ENCODE data around the gene RBM15B. TPM values are rescaled to one million over a fixed set of nuclear protein-coding genes. Genes with fewer than 3 reads are reported as not detected.

Gene RBM15B
- total and polyA plus RNA-seq, 9 of the 15 experiments (the other 6 are each of a cell fraction or from before 2014, with no cell fraction given): 1.8 to 21.0 (median 10.5) TPM

- 17% methylated on average over 3 of the region's 8 CpGs for WGBS (ENCODE audit: insufficient coverage, low coverage, missing lambda C conversion rate)
- DNase-seq (ENCODE audit: extremely low read depth in 1 of 4, low spot score in 3 of 4): no peak
- intact Hi-C loops (cut with micrococcal nuclease): loop anchor here (10.0 kb wide), 2 partner anchors 705 to 765 kb away; partner anchors contain the start of genes CISH, DOCK3 and MAPKAPK3
- Histone ChIP-seq H3K9me1 (ENCODE audit: control insufficient read depth, insufficient read depth, low read length) (no peaks in the 10 kb centered on the region), H3K9ac (ENCODE audit: insufficient read depth in 1 of 2, low read depth in 2 of 2, low read length in 2 of 2) (no peak overlapping the region), H3K27me3 (ENCODE audit: control insufficient read depth in 2 of 2, insufficient read depth in 2 of 2, low read length in 2 of 2) (peaks cover 8 to 37% of the 10 kb centered on the region in 2 experiments), H3K36me3 (ENCODE audit: control insufficient read depth, insufficient read depth, low read length) (no peaks in the 10 kb centered on the region), H3K79me2 (ENCODE audit: control insufficient read depth, insufficient read depth, low read length) (peaks cover 14% of the 10 kb centered on the region), H3K4me2 (ENCODE audit: insufficient read depth, low read length) (no peak overlapping the region), H3K4me1 (replicated peaks in 1 of 2; ENCODE audit: control insufficient read depth in 2 of 2, insufficient read depth in 2 of 2, low read length in 2 of 2) (peaks cover 0 to 4% of the 10 kb centered on the region in 2 experiments; a peak in 3 of 5 replicates), H3K4me3 (no peak overlapping the region), H4K20me1 (replicated peaks; ENCODE audit: control insufficient read depth, insufficient read depth, low read length) (no peaks in the 10 kb centered on the region), H3K27ac (ENCODE audit: extremely low read depth, low read depth, low read length) (no peak overlapping the region), H3K9me3 (replicated peaks; ENCODE audit: control insufficient read depth, insufficient read depth, low read depth, low read length) (no peaks in the 10 kb centered on the region), H2AFZ (ENCODE audit: low read depth, low read length) (no peak overlapping the region)
- BruUV-seq (replicated peaks): no TSS peak
- in situ Hi-C loops (cut with MboI): loop anchor here (5.0 to 10.0 kb wide), 2 partner anchors 275 to 763 kb away; partner anchors contain the start of gene MAPKAPK3
- POLR2A ChIA-PET: interaction anchor here (1.3 kb wide), 1 partner anchor 8 kb away, joined by 5 read pairs; no protein-coding TSS in a partner anchor
- ATAC-seq: no peak
- FAIRE-seq: no peak
- CTCF ChIA-PET (ENCODE audit: low intra/inter-chr PET ratio): no interaction called here
- no peak for TF ChIP-seq PRDM10 (IDR thresholded peaks at IDR 0.05; ENCODE audit: partially characterized antibody)
- no peak for TF ChIP-seq BRD9 (IDR thresholded peaks at IDR 0.05; ENCODE audit: low read depth, partially characterized antibody)
- TF ChIP-seq PURB (CRISPR knock-in tag; IDR thresholded peaks at IDR 0.05; ENCODE audit: low read depth): no peak
- TF ChIP-seq CBFA2T2 (conservative IDR thresholded peaks at IDR 0.05): no peak
- no peak for TF ChIP-seq PPARD (CRISPR knock-in tag; IDR thresholded peaks at IDR 0.05)
- TF ChIP-seq SUPT5H (IDR thresholded peaks at IDR 0.05): no peak
- TF ChIP-seq DEAF1 (CRISPR knock-in tag; IDR thresholded peaks at IDR 0.05): no peak
- no peak for TF ChIP-seq ZSCAN32 (CRISPR knock-in tag; IDR thresholded peaks at IDR 0.05)
- TF ChIP-seq C11orf30 (IDR thresholded peaks at IDR 0.05; ENCODE audit: low read depth): no peak
- no peak for TF ChIP-seq HNRNPK (IDR thresholded peaks at IDR 0.05; ENCODE audit: low read depth, low read length, poor library complexity, severe bottlenecking)
- TF ChIP-seq PHB (CRISPR knock-in tag; IDR thresholded peaks at IDR 0.05): no peak
- TF ChIP-seq ESRRB (CRISPR knock-in tag; IDR thresholded peaks at IDR 0.05; ENCODE audit: borderline replicate concordance): no peak
- no peak for TF ChIP-seq DLX4 (CRISPR knock-in tag; IDR thresholded peaks at IDR 0.05)
- no peak for TF ChIP-seq L3MBTL2 (IDR thresholded peaks at IDR 0.05)
- no peak for TF ChIP-seq GTF2F1 (IDR thresholded peaks at IDR 0.05; ENCODE audit: low read depth, low read length)
These were observed 11.2 kb upstream of the RBM15B start for GRCh38 chr3:51379746-51380455.

Data from K562 (cell line).